ENCODE results near the gene PRIMA1.

Gene PRIMA1

DNA sequence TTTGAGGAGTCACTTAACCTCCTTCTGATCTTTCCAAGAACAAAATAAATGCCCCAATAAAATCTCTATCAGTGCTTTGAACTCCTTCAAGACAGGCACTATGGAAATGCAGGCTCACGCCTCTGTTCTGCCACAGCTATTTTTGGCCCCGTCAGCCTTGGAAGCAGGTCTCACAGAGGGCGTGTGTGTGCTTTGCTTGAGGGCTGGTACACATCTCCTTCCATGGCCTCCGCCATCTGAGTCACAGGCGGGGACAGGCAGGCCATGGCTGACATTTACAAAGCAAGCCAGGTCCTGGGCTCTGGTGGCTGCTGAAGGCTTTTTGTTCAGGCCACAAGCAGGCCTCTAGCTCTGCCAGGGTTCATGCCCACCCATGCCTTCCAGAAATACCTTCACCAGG, 16.0 kb downstream of the PRIMA1 start:
- ATAC-seq (replicated peaks; ENCODE audit: extremely low read depth, poor library complexity, severe bottlenecking) (no peak), DNase-seq (ENCODE audit: low spot score in 2 of 2) (no peak)
- Mint-ChIP-seq H3K36me3 (ENCODE audit: insufficient read depth) (peaks cover 3% of the 10 kb centered on the region), H3K27me3 (peaks cover 21% of the 10 kb centered on the region), H3K9me3 (peaks cover 5% of the 10 kb centered on the region), H3K27ac (ENCODE audit: low read depth) (no peak overlapping the region), H3K4me1 (no peaks in the 10 kb centered on the region), H3K4me3 (no peak overlapping the region)

DNA sequence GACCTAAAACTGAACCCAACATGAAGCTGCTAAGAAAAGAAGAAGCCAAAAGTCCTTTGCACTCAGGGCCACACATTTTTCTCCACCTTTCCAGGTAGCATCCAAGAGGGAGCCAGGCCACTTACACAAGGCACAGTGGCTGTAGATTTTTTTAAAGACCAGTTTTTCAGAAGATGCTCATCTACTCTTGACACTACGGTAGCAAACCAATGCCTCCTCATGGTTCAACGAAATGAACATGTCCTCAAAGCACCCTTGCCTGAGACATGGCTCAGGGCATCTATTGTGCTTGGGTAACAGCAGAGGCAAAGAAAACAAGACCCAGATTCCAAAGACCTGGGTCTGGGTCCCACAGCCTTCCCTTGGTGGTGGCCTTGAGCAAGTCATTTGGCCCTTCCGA, 22.3 kb downstream of the PRIMA1 start:
- no peaks in the 10 kb centered on the region for H3K9me3 Mint-ChIP-seq
- H3K4me3 Mint-ChIP-seq, result no peak overlapping the region
- peaks cover 65% of the 10 kb centered on the region for H3K27me3 Mint-ChIP-seq
- no peaks in the 10 kb centered on the region for H3K4me1 Mint-ChIP-seq
- ATAC-seq (replicated peaks; ENCODE audit: extremely low read depth, poor library complexity, severe bottlenecking) (no peak), DNase-seq (ENCODE audit: low spot score in 2 of 2) (no peak)
- no peaks in the 10 kb centered on the region for H3K36me3 Mint-ChIP-seq (ENCODE audit: insufficient read depth)
- no peak overlapping the region for H3K27ac Mint-ChIP-seq (ENCODE audit: low read depth)

DNA sequence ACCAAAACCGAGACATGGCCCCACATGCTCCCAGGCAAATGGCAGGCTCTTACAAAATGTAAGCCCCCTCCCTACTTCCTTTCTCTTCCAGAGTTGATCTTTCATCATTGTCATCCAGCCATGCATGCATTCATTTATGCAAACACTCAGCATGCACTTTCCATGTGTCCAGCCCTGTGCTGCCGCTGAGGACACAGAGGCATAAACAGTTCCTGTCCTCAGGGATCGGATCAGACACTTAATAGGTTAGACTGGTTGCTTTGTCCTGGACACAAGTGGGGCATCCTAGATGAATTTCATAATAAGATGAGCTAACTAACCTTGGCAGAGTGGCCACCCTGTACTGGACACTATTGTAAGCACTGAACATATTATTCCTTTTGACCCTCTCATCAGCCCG, 23.1 kb downstream of the PRIMA1 start:
- Mint-ChIP-seq H3K9me3 (no peaks in the 10 kb centered on the region), H3K4me3 (no peak overlapping the region), H3K27me3 (peaks cover 71% of the 10 kb centered on the region), H3K27ac (ENCODE audit: low read depth) (no peak overlapping the region), H3K4me1 (no peaks in the 10 kb centered on the region), H3K36me3 (ENCODE audit: insufficient read depth) (no peaks in the 10 kb centered on the region)
- DNase-seq (ENCODE audit: low spot score in 2 of 2) (no peak), ATAC-seq (replicated peaks; ENCODE audit: extremely low read depth, poor library complexity, severe bottlenecking) (no peak)

DNA sequence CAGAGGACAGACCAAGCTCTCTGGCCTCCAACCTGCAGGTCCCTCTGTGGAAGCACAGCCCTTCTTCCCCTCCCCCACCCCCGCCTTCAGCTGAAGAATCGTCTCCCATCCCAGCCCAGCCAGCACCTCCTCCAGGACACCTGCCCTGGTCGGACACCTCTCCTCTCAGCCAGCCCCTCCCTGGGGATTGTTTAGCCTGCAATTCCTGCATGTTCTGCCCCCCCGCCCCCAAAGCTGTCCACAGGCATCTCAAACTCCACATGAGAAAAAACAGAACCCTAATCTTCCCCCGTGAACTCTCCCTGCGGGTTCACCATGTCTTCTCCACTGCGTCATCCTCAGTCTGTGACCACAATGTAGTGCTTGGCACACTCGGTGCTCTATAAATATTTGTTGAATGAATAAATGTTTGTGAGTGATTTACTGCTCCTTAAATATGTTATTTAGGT, 24.1 kb downstream of the PRIMA1 start:
- DNase-seq (ENCODE audit: low spot score in 2 of 2), result no peak
- no peak for ATAC-seq (replicated peaks; ENCODE audit: extremely low read depth, poor library complexity, severe bottlenecking)
- no peaks in the 10 kb centered on the region for H3K9me3 Mint-ChIP-seq
- H3K27ac Mint-ChIP-seq (ENCODE audit: low read depth), result no peak overlapping the region
- H3K4me1 Mint-ChIP-seq, result no peaks in the 10 kb centered on the region
- H3K36me3 Mint-ChIP-seq (ENCODE audit: insufficient read depth), result no peaks in the 10 kb centered on the region
- H3K27me3 Mint-ChIP-seq, result peaks cover 68% of the 10 kb centered on the region
- H3K4me3 Mint-ChIP-seq, result no peak overlapping the region

DNA sequence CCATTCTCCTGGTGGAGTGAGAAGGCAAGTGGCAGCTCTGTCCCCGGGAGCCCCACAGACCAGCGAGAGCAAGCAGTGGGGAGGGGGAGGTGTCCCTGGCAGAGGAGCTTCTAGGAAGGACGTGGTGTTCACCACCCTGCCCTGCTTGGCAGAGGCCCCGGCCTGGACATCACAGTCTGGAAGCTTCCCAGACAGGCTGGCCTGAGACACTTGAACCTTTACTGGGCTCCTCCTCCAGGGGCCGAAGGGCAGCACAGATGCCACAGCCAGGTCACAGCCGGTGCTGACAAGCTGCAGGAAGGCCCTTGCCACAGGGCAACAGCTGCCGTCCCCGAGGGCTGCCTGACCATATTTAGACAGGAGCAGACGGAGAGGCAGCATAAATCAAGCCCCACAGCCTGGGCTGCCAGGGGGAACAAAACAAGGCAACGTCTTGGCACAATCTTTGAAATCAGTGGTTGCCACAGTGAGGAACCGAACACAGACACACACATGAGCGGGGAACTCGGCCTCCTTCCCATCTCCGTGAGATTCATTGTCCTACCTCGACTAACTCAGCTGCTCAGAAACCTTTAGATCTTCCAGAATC, 28.5 kb downstream of the PRIMA1 start:
- H3K9me3 Mint-ChIP-seq, result no peaks in the 10 kb centered on the region
- no peak overlapping the region for H3K4me3 Mint-ChIP-seq
- DNase-seq (ENCODE audit: low spot score in 2 of 2), result no peak
- no peaks in the 10 kb centered on the region for H3K36me3 Mint-ChIP-seq (ENCODE audit: insufficient read depth)
- H3K27me3 Mint-ChIP-seq, result peaks cover 45% of the 10 kb centered on the region
- no peak for ATAC-seq (replicated peaks; ENCODE audit: extremely low read depth, poor library complexity, severe bottlenecking)
- H3K27ac Mint-ChIP-seq (ENCODE audit: low read depth), result no peak overlapping the region
- no peaks in the 10 kb centered on the region for H3K4me1 Mint-ChIP-seq

DNA sequence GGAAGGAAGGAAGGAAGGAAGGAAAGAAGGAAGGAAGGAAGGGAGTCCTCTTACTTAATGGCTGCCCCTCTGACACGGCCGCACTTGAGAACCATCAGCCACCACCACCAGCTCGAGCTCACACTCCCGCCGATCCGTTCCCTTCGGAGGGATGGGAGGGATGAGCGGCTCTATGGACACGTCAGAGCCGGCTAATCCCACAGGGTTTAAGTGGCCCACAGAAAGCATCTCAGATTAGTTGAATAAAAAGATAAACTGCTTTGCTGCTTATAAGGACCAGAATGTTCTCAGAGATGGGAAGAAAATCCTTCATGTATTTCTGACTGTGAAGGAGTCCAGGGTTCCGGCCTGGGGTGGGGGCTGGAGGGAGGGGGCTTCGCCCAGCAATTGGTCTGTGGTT, 31.1 kb downstream of the PRIMA1 start:
- H3K27me3 Mint-ChIP-seq, result peaks cover 19% of the 10 kb centered on the region
- no peaks in the 10 kb centered on the region for H3K36me3 Mint-ChIP-seq (ENCODE audit: insufficient read depth)
- no peaks in the 10 kb centered on the region for H3K4me1 Mint-ChIP-seq
- DNase-seq (ENCODE audit: low spot score in 2 of 2) (no peak), ATAC-seq (replicated peaks; ENCODE audit: extremely low read depth, poor library complexity, severe bottlenecking) (no peak)
- H3K4me3 Mint-ChIP-seq, result no peak overlapping the region
- H3K9me3 Mint-ChIP-seq, result no peaks in the 10 kb centered on the region
- H3K27ac Mint-ChIP-seq (ENCODE audit: low read depth), result no peak overlapping the region

DNA sequence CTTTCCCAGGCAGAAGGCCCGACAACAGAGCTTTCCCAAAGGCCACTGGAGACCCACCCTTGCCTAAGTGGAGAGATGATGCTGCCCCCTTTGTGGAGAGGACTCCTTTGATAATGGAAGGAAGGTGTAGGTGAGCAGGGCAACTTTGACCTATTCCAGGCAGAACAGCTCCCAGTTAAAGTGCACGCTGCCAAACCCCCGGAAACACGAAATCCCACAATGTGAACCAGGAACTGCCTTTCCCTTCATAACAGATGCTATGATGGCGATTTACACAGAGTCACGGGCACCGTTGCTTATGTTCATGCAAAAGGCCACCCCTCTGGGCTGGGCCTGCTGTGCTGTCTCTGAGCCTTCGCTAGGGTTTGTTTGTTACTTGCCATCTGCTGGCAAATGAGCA, 34.6 kb downstream of the PRIMA1 start:
- no peak for DNase-seq (ENCODE audit: low spot score in 2 of 2)
- H3K27me3 Mint-ChIP-seq, result no peaks in the 10 kb centered on the region
- H3K4me3 Mint-ChIP-seq, result no peak overlapping the region
- no peaks in the 10 kb centered on the region for H3K36me3 Mint-ChIP-seq (ENCODE audit: insufficient read depth)
- H3K27ac Mint-ChIP-seq (ENCODE audit: low read depth), result no peak overlapping the region
- no peaks in the 10 kb centered on the region for H3K4me1 Mint-ChIP-seq
- no peak for ATAC-seq (replicated peaks; ENCODE audit: extremely low read depth, poor library complexity, severe bottlenecking)
- no peaks in the 10 kb centered on the region for H3K9me3 Mint-ChIP-seq

DNA sequence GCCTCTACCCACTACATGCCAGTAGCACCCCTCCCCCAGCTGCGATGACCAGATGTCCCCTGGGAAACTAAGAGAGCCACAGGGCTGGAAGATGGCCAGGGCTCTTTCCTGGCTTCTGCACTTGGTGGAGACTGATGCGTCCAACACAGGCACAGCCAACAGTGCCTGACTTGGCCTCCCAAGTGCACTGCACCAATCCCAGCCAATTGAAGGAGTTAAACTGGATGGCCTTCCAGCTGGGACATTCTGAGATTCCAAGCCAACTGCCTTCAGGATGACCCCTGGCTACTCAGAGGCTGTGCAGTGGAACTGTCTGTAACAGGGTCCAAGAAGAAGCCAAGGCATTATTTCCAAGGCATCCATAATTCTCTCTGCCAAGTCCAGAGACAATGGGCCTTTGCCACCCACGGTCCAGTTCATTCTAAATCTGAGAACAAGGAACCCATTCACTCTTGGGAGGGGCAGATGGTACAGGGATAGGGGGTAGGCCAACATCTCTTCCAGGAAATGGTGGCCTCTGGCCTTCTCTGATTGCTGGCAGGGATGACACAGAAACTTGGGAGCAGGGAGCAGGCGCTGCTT, 35.2 kb downstream of the PRIMA1 start:
- no peaks in the 10 kb centered on the region for H3K9me3 Mint-ChIP-seq
- no peaks in the 10 kb centered on the region for H3K36me3 Mint-ChIP-seq (ENCODE audit: insufficient read depth)

DNA sequence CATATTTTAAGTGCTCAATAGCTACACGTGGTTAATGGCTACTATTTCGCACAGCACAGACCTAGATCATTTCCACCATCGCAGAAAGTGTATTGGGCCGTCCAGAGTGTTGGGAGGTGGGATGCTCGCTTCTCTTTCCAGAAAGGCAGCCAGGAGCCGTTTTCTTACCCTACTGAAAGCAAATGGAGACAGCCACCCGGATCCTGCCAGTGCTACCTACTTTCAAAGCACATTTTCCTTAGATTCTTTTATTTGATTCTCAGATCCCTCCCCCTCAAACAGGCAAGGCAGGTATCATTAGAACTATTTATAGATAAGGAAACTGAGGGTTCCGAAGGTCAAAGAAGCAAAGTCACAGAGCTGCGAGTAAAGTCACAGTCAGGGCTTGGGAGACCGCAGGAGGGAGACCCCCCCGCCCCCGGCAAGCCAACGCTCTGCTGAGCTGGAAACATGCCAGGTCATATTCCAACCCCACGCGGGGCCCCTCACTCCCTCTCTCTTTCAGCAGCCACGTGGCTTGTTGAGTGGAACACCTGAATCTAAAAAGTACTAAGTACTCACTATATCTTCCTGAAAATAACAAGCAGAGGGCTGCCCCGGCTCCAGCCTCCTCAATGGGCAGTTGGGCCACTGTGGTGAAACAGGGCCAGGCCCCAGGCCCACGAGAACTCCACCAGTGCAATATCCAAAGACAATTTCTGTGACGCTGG, 36.2 kb downstream of the PRIMA1 start:
- Mint-ChIP-seq H3K27ac (ENCODE audit: low read depth) (no peak overlapping the region), H3K36me3 (ENCODE audit: insufficient read depth) (no peaks in the 10 kb centered on the region), H3K9me3 (no peaks in the 10 kb centered on the region), H3K4me1 (no peaks in the 10 kb centered on the region), H3K4me3 (no peak overlapping the region), H3K27me3 (no peaks in the 10 kb centered on the region)
- DNase-seq (ENCODE audit: low spot score in 2 of 2) (no peak), ATAC-seq (replicated peaks; ENCODE audit: extremely low read depth, poor library complexity, severe bottlenecking) (no peak)

More for the DNA sequence above, 35.2 kb downstream of the PRIMA1 start:
- Mint-ChIP-seq H3K27me3 (no peaks in the 10 kb centered on the region), H3K4me1 (no peaks in the 10 kb centered on the region), H3K4me3 (no peak overlapping the region), H3K27ac (ENCODE audit: low read depth) (no peak overlapping the region)
- ATAC-seq (replicated peaks; ENCODE audit: extremely low read depth, poor library complexity, severe bottlenecking), result no peak
- DNase-seq (ENCODE audit: low spot score in 2 of 2), result no peak

DNA sequence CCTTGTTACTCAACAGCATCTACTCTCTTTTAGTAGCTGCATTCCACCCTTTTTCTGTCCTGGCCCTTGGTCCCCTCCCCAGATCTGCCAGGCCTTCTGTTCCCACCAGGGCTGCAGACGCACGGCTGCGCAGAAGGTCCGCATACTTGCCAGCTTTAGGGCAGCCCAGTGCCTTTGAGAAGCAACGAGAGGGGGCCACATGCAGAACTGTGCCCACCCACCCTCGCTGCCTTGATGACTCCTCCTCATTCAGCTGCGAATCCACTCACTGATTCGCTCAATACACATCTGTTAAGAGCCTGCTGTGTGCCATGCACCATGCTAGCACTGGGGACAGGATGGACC, 39.2 kb downstream of the PRIMA1 start:
- ATAC-seq (replicated peaks; ENCODE audit: extremely low read depth, poor library complexity, severe bottlenecking), result no peak

DNA sequence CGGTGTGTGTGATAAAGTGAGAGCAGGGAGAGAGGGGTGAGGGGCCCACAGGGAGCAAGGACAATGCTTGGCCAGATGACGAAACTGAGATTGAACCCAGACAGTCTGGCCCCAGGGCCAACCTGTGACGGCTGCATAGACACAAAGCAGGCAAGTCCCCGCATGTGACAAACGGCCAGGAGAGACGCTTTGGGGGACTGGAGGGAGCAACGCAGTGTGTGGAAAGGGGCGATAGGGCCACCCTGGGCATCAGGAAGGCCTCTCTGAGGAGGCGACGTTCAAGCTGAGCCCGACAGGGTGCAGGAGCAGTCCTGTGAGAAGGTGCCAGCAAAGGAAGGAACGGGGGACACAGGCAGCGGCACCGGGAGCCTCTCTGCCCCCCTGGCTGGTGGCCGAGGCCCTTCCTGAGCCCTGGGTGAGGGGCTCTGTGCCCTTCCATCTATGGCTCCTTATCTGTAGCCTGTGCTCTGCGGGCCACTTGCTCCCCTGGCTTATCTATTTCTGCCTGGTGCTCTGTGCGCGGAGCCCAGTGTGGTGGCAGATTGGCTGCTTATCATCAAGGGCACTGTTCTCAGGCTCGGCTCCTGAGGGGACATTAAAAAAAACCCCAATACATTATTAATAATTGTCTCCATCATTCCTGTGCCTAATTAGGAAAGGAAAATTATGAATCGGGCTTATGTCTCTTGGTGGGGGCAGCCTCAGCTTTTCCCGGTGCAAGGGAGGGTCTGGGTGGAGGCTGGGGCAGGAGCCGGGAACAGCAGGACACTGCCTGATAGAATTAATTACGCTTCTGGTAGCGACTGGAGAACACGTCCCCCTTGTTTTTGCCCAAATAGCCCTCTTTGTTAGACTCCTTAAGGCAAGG, 39.8 kb downstream of the PRIMA1 start:
- no peak overlapping the region for H3K27ac Mint-ChIP-seq (ENCODE audit: low read depth)
- no peaks in the 10 kb centered on the region for H3K27me3 Mint-ChIP-seq

More for the DNA sequence above, 39.2 kb downstream of the PRIMA1 start:
- H3K27ac Mint-ChIP-seq (ENCODE audit: low read depth), result no peak overlapping the region
- no peaks in the 10 kb centered on the region for H3K4me1 Mint-ChIP-seq
- no peaks in the 10 kb centered on the region for H3K27me3 Mint-ChIP-seq
- DNase-seq (ENCODE audit: low spot score in 2 of 2), result no peak
- H3K9me3 Mint-ChIP-seq, result no peaks in the 10 kb centered on the region
- H3K36me3 Mint-ChIP-seq (ENCODE audit: insufficient read depth), result no peaks in the 10 kb centered on the region
- no peak overlapping the region for H3K4me3 Mint-ChIP-seq

DNA sequence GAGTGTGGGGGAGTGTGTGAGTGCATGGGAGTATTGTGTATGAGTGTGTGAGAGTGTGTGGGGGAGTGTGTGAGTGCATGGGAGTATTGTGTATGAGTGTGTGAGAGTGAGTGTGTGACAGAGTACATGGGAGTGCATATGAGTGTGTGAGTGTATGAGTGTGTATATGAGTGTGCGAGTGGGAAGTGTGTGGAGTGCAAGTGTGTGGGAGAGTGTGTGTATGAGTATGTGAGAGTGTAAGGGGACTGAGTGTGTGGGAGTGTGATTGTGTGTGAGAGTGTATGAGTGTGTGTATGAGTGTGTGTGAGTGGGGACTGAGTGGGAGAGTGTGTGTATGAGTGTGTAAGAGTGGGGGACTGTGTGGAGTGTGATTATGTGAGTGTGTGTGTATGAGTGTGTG, 40.7 kb downstream of the PRIMA1 start:
- H3K27me3 Mint-ChIP-seq, result peaks cover 2% of the 10 kb centered on the region
- no peaks in the 10 kb centered on the region for H3K4me1 Mint-ChIP-seq
- H3K36me3 Mint-ChIP-seq (ENCODE audit: insufficient read depth), result no peaks in the 10 kb centered on the region
- H3K27ac Mint-ChIP-seq (ENCODE audit: low read depth), result no peak overlapping the region
- H3K9me3 Mint-ChIP-seq, result no peaks in the 10 kb centered on the region
- DNase-seq (ENCODE audit: low spot score in 2 of 2) (no peak), ATAC-seq (replicated peaks; ENCODE audit: extremely low read depth, poor library complexity, severe bottlenecking) (no peak)
- no peak overlapping the region for H3K4me3 Mint-ChIP-seq

More for the DNA sequence above, 39.8 kb downstream of the PRIMA1 start:
- DNase-seq (ENCODE audit: low spot score in 2 of 2), result no peak
- Mint-ChIP-seq H3K4me1 (no peaks in the 10 kb centered on the region), H3K9me3 (no peaks in the 10 kb centered on the region), H3K4me3 (no peak overlapping the region), H3K36me3 (ENCODE audit: insufficient read depth) (no peaks in the 10 kb centered on the region)
- ATAC-seq (replicated peaks; ENCODE audit: extremely low read depth, poor library complexity, severe bottlenecking), result no peak

Measured in central memory CD8-positive, alpha-beta T cell (primary cell).